ENCODE data around the gene RAMP3.
"Not testable (repeated sequence)": the region's sequence is repeated elsewhere in the genome, so short reads cannot be mapped to it uniquely, and the experiment has no call there.

Gene RAMP3

GRCh38 chr7:45157653-45158401 lies at the start of gene RAMP3:
RAMP3 (plus strand) TSS chr7:45157791; CDS start chr7:45157829, 38 bp downstream.
- ATAC-seq (ENCODE audit: low read depth) (no peak), DNase-seq (ENCODE audit: low spot score) (peak; percentile 51)
- Histone ChIP-seq H3K4me1 (ENCODE audit: insufficient read depth, poor library complexity, severe bottlenecking) (no peaks in the 10 kb centered on the region), H3K9me3 (ENCODE audit: severe bottlenecking) (no peaks in the 10 kb centered on the region), H3K27me3 (ENCODE audit: insufficient read depth, poor library complexity, severe bottlenecking) (peaks cover 23% of the 10 kb centered on the region), H3K27ac (ENCODE audit: poor library complexity, severe bottlenecking) (no peak within 1 kb of the TSS), H3K4me3 (ENCODE audit: severe bottlenecking) (no peak within 1 kb of the TSS), H3K36me3 (ENCODE audit: low read depth) (no peaks in the 10 kb centered on the region)
- no peak for TF ChIP-seq CTCF (IDR thresholded peaks at IDR 0.05; ENCODE audit: poor library complexity, severe bottlenecking)

DNA sequence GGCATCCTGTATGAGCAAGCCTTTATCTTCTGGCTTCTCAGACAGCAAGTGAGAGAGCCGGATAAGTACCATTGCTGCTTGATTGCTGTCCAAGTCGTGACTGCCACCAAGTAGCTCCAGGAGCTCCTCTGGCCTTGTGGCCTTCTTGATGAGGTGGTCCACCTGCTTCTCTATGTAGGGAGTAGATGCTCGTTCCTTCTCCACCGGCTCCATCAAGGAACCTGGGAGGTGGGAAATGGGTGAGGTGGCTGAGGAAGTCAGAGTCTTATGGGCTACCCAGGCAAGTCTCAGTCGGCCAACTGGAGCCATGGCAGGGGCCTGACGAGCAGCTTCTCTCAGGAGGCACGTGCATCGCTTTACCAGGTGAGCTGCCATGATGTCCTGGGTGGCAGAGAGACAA lies 48.7 kb upstream of the RAMP3 start:
- Histone ChIP-seq H3K4me3 (ENCODE audit: severe bottlenecking) (no peak overlapping the region), H3K27me3 (ENCODE audit: insufficient read depth, poor library complexity, severe bottlenecking) (no peaks in the 10 kb centered on the region), H3K27ac (ENCODE audit: poor library complexity, severe bottlenecking) (no peak overlapping the region), H3K9me3 (ENCODE audit: severe bottlenecking) (no peaks in the 10 kb centered on the region), H3K4me1 (ENCODE audit: insufficient read depth, poor library complexity, severe bottlenecking) (no peaks in the 10 kb centered on the region), H3K36me3 (ENCODE audit: low read depth) (peaks cover 57% of the 10 kb centered on the region)
- DNase-seq (ENCODE audit: low spot score) (no peak), ATAC-seq (ENCODE audit: low read depth) (no peak)
- TF ChIP-seq CTCF (IDR thresholded peaks at IDR 0.05; ENCODE audit: poor library complexity, severe bottlenecking) = no peak

- Histone ChIP-seq H3K4me3 (ENCODE audit: severe bottlenecking) (peak within 1 kb of the TSS; percentile 72), H3K27me3 (ENCODE audit: insufficient read depth, poor library complexity, severe bottlenecking) (no peaks in the 10 kb centered on the region), H3K9me3 (ENCODE audit: severe bottlenecking) (no peaks in the 10 kb centered on the region), H3K4me1 (ENCODE audit: insufficient read depth, poor library complexity, severe bottlenecking) (no peaks in the 10 kb centered on the region), H3K27ac (ENCODE audit: poor library complexity, severe bottlenecking) (peak within 1 kb of the TSS; percentile 61), H3K36me3 (ENCODE audit: low read depth) (peaks cover 30% of the 10 kb centered on the region)
- DNase-seq (ENCODE audit: low spot score) = peak; percentile 89
- peak; percentile 91 for ATAC-seq (ENCODE audit: low read depth)
- peak; percentile 72 for TF ChIP-seq CTCF (IDR thresholded peaks at IDR 0.05; ENCODE audit: poor library complexity, severe bottlenecking)
These were observed 46.0 kb upstream of the RAMP3 start, which contains the start of gene TBRG4 for GRCh38 chr7:45111298-45112223. TBRG4 (minus strand) TSS chr7:45111697; CDS start chr7:45109237, 2,460 bp downstream.

- no peak overlapping the region for H3K27ac ChIP-seq (ENCODE audit: poor library complexity, severe bottlenecking)
- no peak for TF ChIP-seq CTCF (IDR thresholded peaks at IDR 0.05; ENCODE audit: poor library complexity, severe bottlenecking)
These were observed 44.9 kb upstream of the RAMP3 start for GRCh38 chr7:45112648-45113047.

GRCh38 chr7:45114257-45114656 lies 43.3 kb upstream of the RAMP3 start:
- not testable (repeated sequence) for H3K27me3 ChIP-seq (ENCODE audit: insufficient read depth, poor library complexity, severe bottlenecking); H3K27ac ChIP-seq (ENCODE audit: poor library complexity, severe bottlenecking); H3K4me1 ChIP-seq (ENCODE audit: insufficient read depth, poor library complexity, severe bottlenecking); DNase-seq (ENCODE audit: low spot score); H3K36me3 ChIP-seq (ENCODE audit: low read depth); H3K4me3 ChIP-seq (ENCODE audit: severe bottlenecking); ATAC-seq (ENCODE audit: low read depth); H3K9me3 ChIP-seq (ENCODE audit: severe bottlenecking)

More at GRCh38 chr7:45112648-45113047, 44.9 kb upstream of the RAMP3 start:
- no peaks in the 10 kb centered on the region for H3K9me3 ChIP-seq (ENCODE audit: severe bottlenecking)
- DNase-seq (ENCODE audit: low spot score) (no peak), ATAC-seq (ENCODE audit: low read depth) (no peak)
- H3K36me3 ChIP-seq (ENCODE audit: low read depth) = peaks cover 19% of the 10 kb centered on the region
- peak overlapping the region; percentile 72 for H3K4me3 ChIP-seq (ENCODE audit: severe bottlenecking)
- no peaks in the 10 kb centered on the region for H3K27me3 ChIP-seq (ENCODE audit: insufficient read depth, poor library complexity, severe bottlenecking)
- H3K4me1 ChIP-seq (ENCODE audit: insufficient read depth, poor library complexity, severe bottlenecking) = no peaks in the 10 kb centered on the region

Measured in RWPE2 (cell line).